Measurements from ENCODE around the gene TRIM68.

GRCh38 chr11:4637662-4638047 is 29.6 kb upstream of the TRIM68 start:
- no peak for TF ChIP-seq CTCF (IDR thresholded peaks at IDR 0.05)
- no peak for TF ChIP-seq POLR2AphosphoS5 (IDR thresholded peaks at IDR 0.05)

Measured in stomach (tissue), 4 donors.